Astrocyte (in vitro differentiated cells and primary cell): ENCODE measurements around the gene CXCR5. TPM values are rescaled to one million over a fixed set of nuclear protein-coding genes. Genes with fewer than 3 reads are reported as not detected.
A peak's percentile ranks its signal among the peaks of the same experiment; 100 is the strongest.

Experiments used
- DNase-seq: peaks from one replicate; pipeline ENCODE4 v3.0.0-alpha.2; 2010; ENCODE audit warnings: low read depth
- FAIRE-seq: peaks from 2 replicates; lab custom pipeline; 2011; peaks lifted over from hg19 to GRCh38; lab: Jason Lieb, UNC
- H2AFZ ChIP-seq: 2 replicates; pipeline ENCODE4 v1.6.0; 2012; ENCODE audit warnings: low read depth, low read length, inconsistent platforms
- H3K27ac ChIP-seq: 2 replicates; pipeline ENCODE4 v1.5.1; 2011; ENCODE audit warnings: low read depth, low read length, inconsistent platforms
- H3K27me3 ChIP-seq: 2 replicates; pipeline ENCODE4 v1.6.0; 2011; ENCODE audit warnings: low read length, inconsistent platforms; ENCODE audit not compliant: insufficient read depth
- H3K36me3 ChIP-seq: 2 replicates; pipeline ENCODE4 v1.5.1; 2011; ENCODE audit warnings: low read length, inconsistent platforms; ENCODE audit not compliant: insufficient read depth
- H3K4me1 ChIP-seq: 2 replicates; pipeline ENCODE4 v1.5.1; 2011; ENCODE audit warnings: low read length, inconsistent platforms; ENCODE audit not compliant: insufficient read depth
- H3K4me2 ChIP-seq: 2 replicates; pipeline ENCODE4 v1.6.0; 2012; ENCODE audit warnings: low read length, inconsistent platforms
- H3K4me3 ChIP-seq: 2 replicates; pipeline ENCODE4 v1.5.1; 2011; ENCODE audit warnings: low read depth, mild to moderate bottlenecking, low read length, inconsistent platforms; ENCODE audit not compliant: insufficient read depth
- H3K79me2 ChIP-seq: 2 replicates; pipeline ENCODE4 v1.6.0; 2012; ENCODE audit warnings: mild to moderate bottlenecking, low read length, inconsistent platforms; ENCODE audit not compliant: insufficient read depth
- H3K9ac ChIP-seq: 2 replicates; pipeline ENCODE4 v1.6.0; 2012; ENCODE audit warnings: mild to moderate bottlenecking, low read length, inconsistent platforms
- H3K9me3 ChIP-seq: 2 replicates; pipeline ENCODE4 v1.5.1; 2012; ENCODE audit warnings: low read depth, mild to moderate bottlenecking, low read length, inconsistent platforms; ENCODE audit not compliant: insufficient read depth
- H4K20me1 ChIP-seq: 2 replicates; pipeline ENCODE4 v1.6.0; 2012; ENCODE audit warnings: low read length, inconsistent platforms; ENCODE audit not compliant: insufficient read depth
- H3K27ac Mint-ChIP-seq: one replicate; pipeline ENCODE4 v1.8.0; 2021; ENCODE audit warnings: mild to moderate bottlenecking, mixed read lengths; ENCODE audit not compliant: unreplicated experiment
- H3K27me3 Mint-ChIP-seq: one replicate; pipeline ENCODE4 v1.8.0; 2021; ENCODE audit warnings: low read depth, mixed read lengths; ENCODE audit not compliant: unreplicated experiment
- H3K36me3 Mint-ChIP-seq: one replicate; pipeline ENCODE4 v1.8.0; 2021; ENCODE audit warnings: low read depth, mixed read lengths; ENCODE audit not compliant: unreplicated experiment
- H3K4me1 Mint-ChIP-seq: one replicate; pipeline ENCODE4 v1.8.0; 2021; ENCODE audit warnings: low read depth, mixed read lengths; ENCODE audit not compliant: unreplicated experiment
- H3K4me3 Mint-ChIP-seq: one replicate; pipeline ENCODE4 v1.8.0; 2021; ENCODE audit warnings: mild to moderate bottlenecking, moderate library complexity, mixed read lengths; ENCODE audit not compliant: unreplicated experiment
- H3K9me3 Mint-ChIP-seq: one replicate; pipeline ENCODE4 v1.8.0; 2021; ENCODE audit warnings: mild to moderate bottlenecking, mixed read lengths; ENCODE audit not compliant: unreplicated experiment
- EZH2 ChIP-seq: IDR thresholded peaks from 2 replicates; pipeline ENCODE4 v1.6.1; 2012; ENCODE audit warnings: mild to moderate bottlenecking, low read length, inconsistent platforms; ENCODE audit not compliant: insufficient read depth
- total RNA-seq: library from RNA; stranded (reverse); gene quantifications from 2 replicates; pipeline ENCODE4 v1.2.1, GENCODE V29; 2021
- TF ChIP-seq, protein P1 (sequence below): IDR thresholded peaks from 2 replicates; pipeline ENCODE4 v1.5.1; 2011; ENCODE audit warnings: low read depth, mild to moderate bottlenecking, inconsistent platforms, low read length, moderate library complexity; ENCODE audit not compliant: insufficient read depth

CXCR5 gene
- total RNA-seq, 1 donor from 2014 or later = 0.07 TPM

DNA sequence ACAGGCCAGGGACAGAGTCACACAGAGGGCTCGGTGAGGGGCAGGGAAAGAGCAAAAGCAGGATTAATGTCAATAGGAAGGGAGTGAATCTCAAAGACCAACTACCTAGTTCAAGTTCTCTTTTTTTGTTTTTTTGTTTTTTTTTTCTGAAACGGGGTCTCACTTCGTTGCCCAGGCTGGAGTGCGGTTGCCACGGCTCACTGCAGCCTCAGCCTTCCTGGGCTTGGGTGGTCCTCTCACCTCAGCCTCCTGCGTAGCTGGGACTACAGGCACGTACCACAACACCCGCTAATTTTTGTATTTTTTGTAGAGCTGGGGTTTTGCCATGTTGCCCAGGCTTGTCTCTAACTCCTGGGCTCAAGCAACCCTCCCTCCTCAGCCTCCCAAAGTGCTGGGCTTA lies 51.7 kb downstream of the CXCR5 start:
- no peak overlapping the region for H3K4me3 Mint-ChIP-seq
- no peak overlapping the region for H2AFZ ChIP-seq
- H3K9ac ChIP-seq = no peak overlapping the region
- H3K4me2 ChIP-seq = no peak overlapping the region
- no peaks in the 10 kb centered on the region for H3K36me3 ChIP-seq
- no peak for FAIRE-seq
- TF ChIP-seq, protein P1, sequence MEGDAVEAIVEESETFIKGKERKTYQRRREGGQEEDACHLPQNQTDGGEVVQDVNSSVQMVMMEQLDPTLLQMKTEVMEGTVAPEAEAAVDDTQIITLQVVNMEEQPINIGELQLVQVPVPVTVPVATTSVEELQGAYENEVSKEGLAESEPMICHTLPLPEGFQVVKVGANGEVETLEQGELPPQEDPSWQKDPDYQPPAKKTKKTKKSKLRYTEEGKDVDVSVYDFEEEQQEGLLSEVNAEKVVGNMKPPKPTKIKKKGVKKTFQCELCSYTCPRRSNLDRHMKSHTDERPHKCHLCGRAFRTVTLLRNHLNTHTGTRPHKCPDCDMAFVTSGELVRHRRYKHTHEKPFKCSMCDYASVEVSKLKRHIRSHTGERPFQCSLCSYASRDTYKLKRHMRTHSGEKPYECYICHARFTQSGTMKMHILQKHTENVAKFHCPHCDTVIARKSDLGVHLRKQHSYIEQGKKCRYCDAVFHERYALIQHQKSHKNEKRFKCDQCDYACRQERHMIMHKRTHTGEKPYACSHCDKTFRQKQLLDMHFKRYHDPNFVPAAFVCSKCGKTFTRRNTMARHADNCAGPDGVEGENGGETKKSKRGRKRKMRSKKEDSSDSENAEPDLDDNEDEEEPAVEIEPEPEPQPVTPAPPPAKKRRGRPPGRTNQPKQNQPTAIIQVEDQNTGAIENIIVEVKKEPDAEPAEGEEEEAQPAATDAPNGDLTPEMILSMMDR = no peak
- TF ChIP-seq EZH2 = no peak
- no peaks in the 10 kb centered on the region for H3K9me3 Mint-ChIP-seq
- H3K27ac ChIP-seq = no peak overlapping the region
- no peaks in the 10 kb centered on the region for H4K20me1 ChIP-seq
- H3K4me1 ChIP-seq = peaks cover 22% of the 10 kb centered on the region
- H3K36me3 Mint-ChIP-seq = no peaks in the 10 kb centered on the region
- H3K79me2 ChIP-seq = no peaks in the 10 kb centered on the region
- no peak overlapping the region for H3K4me3 ChIP-seq
- H3K9me3 ChIP-seq = no peaks in the 10 kb centered on the region
- H3K27me3 Mint-ChIP-seq = peaks cover 1% of the 10 kb centered on the region
- H3K27me3 ChIP-seq = no peaks in the 10 kb centered on the region
- H3K4me1 Mint-ChIP-seq = peaks cover 20% of the 10 kb centered on the region
- DNase-seq = no peak
- no peak overlapping the region for H3K27ac Mint-ChIP-seq

DNA sequence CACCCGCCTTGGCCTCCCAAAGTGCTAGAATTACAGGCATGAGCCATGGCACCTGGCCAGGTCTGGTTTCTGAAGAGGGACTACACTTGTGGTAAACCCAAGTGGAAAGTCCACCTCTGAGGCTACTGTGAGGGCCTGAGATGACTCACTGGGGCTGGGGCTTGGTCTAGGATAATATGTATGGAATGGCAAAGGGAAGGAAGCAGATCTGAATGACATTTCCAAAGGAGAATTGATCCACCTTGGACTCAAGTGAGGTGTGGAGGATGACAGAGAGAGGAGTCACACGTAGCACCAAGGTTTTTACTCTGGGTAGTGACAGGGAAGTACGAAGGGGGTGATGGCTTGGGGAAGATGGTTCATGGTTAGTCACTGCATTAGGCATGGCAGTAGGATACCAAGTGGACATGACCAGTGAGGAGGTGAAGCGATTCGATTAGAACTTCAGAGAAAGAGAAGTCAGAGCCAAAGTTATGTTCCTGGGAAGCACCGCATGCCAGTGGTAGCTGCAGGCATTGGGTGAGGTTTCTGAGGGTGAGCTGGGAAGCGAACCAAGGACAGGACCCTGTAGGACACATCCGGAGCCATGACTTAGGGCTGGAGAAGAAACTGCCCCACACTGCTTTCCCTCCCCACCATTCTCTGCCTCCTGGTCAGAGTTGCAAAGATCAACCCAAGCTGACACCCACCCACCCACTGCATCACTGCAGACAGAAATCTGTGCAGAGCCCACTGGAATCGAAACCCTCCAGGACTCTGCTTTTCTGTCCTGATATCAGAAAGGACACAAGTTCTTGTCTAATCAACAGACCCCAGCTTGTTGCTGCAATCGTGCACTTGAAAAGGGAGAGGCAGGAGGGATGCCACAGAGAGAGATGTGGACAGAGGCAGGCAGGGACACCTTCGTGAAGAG lies 55.1 kb downstream of the CXCR5 start:
- Histone ChIP-seq H4K20me1 (no peaks in the 10 kb centered on the region), H3K4me2 (peak overlapping the region; percentile 47), H3K4me1 (peaks cover 22% of the 10 kb centered on the region), H2AFZ (no peak overlapping the region), H3K4me3 (no peak overlapping the region), H3K9me3 (no peaks in the 10 kb centered on the region), H3K36me3 (no peaks in the 10 kb centered on the region), H3K27ac (no peak overlapping the region), H3K79me2 (no peaks in the 10 kb centered on the region), H3K27me3 (no peaks in the 10 kb centered on the region), H3K9ac (no peak overlapping the region)
- no peak for TF ChIP-seq EZH2
- TF ChIP-seq, protein P1 = no peak
- H3K27ac Mint-ChIP-seq = peak overlapping the region; percentile 14
- peak overlapping the region; percentile 56 for H3K4me3 Mint-ChIP-seq
- no peaks in the 10 kb centered on the region for H3K9me3 Mint-ChIP-seq
- H3K4me1 Mint-ChIP-seq = peaks cover 16% of the 10 kb centered on the region
- peaks cover 14% of the 10 kb centered on the region for H3K27me3 Mint-ChIP-seq
- no peaks in the 10 kb centered on the region for H3K36me3 Mint-ChIP-seq
- DNase-seq = peak; percentile 92
- FAIRE-seq = peak; percentile 77

DNA sequence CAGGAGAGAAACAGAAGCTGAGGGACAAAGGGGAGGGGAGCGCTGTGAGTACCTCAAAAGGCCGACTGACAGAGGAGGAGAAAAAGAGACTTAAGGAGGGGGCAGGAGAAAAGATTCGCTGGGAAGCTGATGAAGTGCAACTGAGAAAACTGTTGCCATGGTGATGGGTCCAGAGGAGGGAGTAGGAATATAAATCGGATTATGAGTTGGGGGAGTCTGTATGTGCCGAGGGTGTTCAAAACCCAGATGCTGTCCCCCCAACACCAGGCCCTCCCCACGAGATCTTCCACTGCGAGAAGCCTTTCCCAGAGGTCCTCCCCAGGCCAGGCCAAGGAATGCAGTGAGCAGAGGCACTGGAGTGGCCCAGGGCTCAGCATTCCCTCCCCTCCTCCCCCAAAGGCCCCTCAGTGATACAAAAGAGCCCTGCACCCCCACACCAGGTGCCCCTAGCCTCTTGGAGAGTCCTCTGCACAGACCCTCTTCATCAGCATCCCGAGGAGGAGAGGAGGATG lies 55.8 kb downstream of the CXCR5 start:
- peaks cover 14% of the 10 kb centered on the region for H3K27me3 Mint-ChIP-seq
- no peaks in the 10 kb centered on the region for H3K79me2 ChIP-seq
- no peaks in the 10 kb centered on the region for H3K36me3 Mint-ChIP-seq
- no peak overlapping the region for H3K27ac ChIP-seq
- H3K4me1 ChIP-seq = peaks cover 22% of the 10 kb centered on the region
- H2AFZ ChIP-seq = peak overlapping the region; percentile 26
- no peaks in the 10 kb centered on the region for H4K20me1 ChIP-seq
- H3K27me3 ChIP-seq = no peaks in the 10 kb centered on the region
- peak overlapping the region; percentile 47 for H3K4me2 ChIP-seq
- H3K36me3 ChIP-seq = no peaks in the 10 kb centered on the region
- H3K4me1 Mint-ChIP-seq = peaks cover 16% of the 10 kb centered on the region
- no peak overlapping the region for H3K4me3 ChIP-seq
- H3K27ac Mint-ChIP-seq = no peak overlapping the region
- DNase-seq (no peak), FAIRE-seq (no peak)
- no peaks in the 10 kb centered on the region for H3K9me3 ChIP-seq
- H3K9me3 Mint-ChIP-seq = no peaks in the 10 kb centered on the region
- TF ChIP-seq, protein P1 = no peak
- H3K4me3 Mint-ChIP-seq = peak overlapping the region; percentile 56
- no peak overlapping the region for H3K9ac ChIP-seq
